HG02938 (cell line): Measurements from ENCODE around the gene RNASET2.

Experiments used
- ATAC-seq: cut with Tn5 transposase; IDR thresholded peaks from one replicate; pipeline ENCODE4 v1.9.1; 2021; ENCODE audit warnings: mild to moderate bottlenecking, moderate library complexity; ENCODE audit not compliant: unreplicated experiment

The RNASET2 gene, protein sequence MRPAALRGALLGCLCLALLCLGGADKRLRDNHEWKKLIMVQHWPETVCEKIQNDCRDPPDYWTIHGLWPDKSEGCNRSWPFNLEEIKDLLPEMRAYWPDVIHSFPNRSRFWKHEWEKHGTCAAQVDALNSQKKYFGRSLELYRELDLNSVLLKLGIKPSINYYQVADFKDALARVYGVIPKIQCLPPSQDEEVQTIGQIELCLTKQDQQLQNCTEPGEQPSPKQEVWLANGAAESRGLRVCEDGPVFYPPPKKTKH

DNA sequence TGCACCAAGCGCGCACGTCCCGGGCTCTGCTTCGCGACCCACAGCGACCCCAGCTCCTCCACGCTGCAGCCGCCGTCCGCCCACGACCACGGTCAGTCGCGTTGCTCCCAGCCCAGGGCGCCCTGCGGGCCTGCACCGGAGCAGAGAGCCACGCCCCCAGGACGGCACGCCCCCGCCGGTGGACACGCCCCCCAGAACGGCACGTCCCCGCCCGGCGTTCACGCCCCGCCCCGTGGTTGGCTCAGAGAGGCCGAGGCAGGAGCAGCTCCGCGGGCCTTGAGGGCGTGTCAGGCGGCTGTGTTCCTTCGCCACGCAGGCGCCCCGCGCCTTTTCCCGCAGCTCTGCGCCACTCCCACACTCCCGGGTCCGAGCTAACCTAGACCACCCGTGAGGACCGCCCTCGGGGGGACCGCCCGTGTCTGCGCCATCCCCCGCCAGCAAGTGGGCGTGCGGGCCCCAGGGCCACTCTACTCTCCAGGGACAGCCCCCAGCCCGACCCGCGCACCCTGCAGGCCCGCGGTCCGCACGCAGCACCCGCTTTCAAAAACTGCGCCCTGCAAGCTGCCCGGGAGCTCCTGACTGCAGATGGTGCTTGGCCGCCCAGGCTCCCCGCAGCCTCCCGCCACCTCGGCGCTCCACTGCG lies at the start of gene RNASET2:
TSS of gene RNASET2 (minus strand) at position 107 of the 643 bp plus-strand sequence. CDS start 368 bp downstream, outside the sequence.
- peak; percentile 64 for ATAC-seq

DNA sequence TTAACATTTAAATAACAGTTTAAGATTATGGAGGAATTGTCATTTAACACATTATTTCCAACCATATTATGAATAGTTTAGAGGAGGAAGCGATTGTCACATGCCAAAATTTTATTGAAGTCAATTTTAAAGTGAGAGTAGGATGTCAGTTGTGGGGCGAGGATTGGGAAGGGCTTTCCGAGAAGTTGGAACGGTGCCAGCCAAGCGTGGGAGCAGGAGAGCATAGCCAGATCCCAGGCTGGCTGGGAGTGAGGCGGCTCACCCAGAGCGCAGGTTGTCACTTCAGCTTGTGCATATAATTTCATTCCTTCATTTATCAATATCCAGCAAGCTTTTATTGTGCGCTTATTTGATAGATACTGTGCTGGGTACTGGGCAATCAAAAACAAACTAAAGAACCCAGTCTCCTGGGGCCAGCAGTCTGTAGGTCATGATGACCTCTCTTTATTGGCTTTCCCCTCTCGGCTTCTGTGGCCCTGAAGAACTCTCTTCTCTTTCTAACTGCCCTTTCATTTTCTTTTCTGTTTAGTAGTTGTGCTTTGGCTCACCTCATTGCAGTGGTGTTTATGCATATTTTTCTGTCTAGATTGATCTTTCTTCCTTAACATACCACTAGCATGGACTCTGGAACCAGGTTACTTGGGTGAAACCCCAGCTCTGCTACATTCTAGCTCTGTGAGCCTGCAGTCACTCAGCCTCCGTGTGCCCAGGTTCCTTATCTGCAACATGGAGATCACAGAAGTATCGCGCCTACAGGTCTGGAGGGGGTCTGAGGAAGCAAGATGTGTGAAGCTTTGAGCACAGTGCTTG lies 49.2 kb upstream of the RNASET2 start:
- no peak for ATAC-seq

DNA sequence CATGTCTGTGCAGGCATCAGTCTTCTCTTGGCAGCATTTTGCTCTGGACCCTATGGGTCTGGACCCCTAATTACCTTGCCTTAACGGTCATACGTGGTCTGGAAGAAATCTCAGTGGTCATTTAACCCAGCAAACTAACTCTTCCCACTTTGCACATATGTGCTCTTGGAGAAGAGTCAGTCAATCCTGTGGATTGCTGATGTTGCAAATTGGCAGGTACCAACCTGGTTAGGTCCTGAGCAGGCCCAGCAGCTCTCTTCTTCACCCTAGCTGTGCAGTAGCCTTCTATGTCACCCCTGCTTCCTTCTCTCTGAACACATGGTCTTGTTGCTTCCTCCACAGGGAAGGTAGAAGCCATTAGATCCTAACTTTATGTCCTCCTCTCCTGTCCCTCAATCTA lies 44.4 kb upstream of the RNASET2 start:
- ATAC-seq, result no peak

DNA sequence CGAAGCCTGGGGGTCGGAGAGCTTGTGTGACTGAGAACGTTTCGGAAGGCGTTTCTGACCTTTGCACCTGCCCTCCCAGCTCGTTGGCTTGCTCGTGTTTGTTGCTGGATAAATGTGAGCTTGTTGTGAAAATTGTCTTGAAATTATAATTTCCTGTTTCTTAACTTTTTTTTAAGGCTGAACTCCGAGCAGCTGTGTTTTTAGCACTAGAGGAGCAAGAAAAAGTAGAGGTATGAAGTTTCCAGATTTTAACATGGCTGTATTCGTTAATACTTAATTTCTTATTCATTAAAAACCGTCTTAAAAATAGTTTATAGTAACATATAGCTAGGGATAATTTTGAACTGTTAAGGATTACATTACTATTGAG lies 43.5 kb upstream of the RNASET2 start:
- no peak for ATAC-seq

DNA sequence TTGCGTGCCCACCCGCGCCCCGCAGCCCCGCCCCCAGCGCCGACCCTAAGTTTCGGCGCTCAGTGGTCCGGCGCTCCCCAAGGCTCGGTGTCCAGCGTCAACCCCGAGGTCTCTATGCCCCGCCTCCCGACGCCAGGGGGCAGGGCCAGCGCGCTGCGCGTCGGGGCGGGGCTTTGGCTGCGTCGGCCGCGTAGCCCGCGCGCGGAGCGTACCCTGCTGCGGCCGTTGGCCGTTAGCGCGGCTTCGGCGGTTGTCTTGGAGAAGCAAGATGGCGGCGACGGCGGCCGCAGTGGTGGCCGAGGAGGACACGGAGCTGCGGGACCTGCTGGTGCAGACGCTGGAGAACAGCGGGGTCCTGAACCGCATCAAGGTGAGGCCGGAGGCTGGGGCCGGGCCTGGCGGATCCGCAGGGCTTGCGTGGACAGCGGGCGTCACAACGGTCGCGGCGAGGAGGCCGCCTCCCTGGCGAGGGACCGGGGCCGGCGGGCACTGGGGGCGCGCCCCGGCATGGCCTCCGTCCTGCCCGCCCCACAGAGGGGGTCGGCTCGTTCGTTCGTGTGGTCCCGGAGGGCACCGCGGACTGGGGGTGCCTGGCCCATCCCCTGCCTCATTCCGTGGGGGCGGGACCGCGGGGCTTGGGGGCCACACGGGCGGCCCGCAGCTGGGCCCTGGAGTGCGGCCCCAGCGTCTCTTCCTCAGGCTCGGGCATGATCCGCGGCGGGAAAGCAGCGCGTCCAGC lies 43.0 kb upstream of the RNASET2 start, which contains the start of gene CEP43:
TSS of gene CEP43 (plus strand) at position 253 of the 739 bp plus-strand sequence. CDS start at position 269, 16 bp downstream.
- ATAC-seq, result peak; percentile 79

DNA sequence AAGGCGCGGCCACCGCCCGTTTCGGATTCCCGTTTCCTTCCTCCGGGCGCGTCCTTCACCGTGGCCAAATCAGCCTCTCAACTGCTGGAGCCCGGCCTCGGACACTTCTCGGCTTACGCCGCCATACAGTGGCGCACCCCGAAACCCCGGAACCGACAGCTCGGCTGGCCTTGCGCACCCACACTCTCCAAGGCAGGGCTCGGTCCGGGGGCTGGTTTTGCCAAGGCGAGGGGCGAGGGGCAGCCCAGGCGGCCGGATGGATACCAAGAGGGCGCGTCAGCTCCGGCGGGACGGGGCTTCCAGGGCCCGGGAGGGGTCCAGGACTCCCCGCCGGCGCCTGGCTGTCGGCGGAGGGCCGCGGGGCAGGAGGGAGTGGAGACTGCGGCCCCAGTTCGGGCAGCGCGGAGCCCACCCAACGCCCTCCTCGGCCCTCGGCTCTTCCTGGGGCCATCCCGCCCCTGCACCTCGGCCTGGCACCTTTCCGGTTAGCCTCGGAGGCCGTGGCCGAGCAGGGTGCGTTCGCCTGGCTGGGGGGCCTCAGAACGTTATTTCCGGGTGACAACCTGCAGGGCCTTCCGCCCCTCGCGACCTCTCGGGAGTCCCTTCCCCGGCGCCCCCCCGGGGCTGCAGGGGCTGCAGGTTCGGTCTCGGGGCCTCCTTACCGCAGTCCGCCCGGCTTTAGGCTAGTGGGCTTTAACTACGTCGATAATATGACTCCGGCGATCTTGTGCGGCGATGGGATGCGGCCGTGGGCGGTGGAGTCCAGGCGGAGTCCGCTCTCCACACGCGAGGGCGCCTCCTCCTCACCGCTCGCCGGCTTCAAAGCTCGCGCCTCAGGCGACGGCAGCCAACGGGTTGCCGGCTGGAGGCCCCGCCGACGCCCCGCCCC lies 42.1 kb upstream of the RNASET2 start:
- peak; percentile 11 for ATAC-seq

DNA sequence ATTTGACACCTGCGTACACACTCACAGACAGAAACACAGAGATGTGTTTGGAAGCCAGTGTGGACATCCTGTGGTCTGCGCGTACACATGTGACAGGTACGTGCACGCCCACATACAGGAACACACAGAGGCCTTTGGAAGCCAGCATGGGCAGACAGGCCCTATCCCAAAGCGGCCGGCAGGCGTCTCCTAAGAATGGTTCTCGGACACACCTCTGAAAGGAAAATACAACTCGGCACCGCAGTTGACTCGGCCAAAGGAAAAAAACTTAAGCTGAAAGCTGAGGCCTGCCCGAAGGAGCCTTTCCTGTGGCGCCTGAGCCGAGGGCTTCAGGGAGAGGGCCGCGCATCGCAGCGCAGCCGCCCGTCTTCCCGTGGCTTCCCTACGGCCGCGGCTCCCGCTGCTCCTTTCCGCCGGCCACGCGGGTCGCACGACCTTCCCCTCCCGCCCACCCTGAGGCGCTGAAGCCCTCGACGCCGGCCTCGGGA lies 41.5 kb upstream of the RNASET2 start:
- ATAC-seq, result peak; percentile 31

DNA sequence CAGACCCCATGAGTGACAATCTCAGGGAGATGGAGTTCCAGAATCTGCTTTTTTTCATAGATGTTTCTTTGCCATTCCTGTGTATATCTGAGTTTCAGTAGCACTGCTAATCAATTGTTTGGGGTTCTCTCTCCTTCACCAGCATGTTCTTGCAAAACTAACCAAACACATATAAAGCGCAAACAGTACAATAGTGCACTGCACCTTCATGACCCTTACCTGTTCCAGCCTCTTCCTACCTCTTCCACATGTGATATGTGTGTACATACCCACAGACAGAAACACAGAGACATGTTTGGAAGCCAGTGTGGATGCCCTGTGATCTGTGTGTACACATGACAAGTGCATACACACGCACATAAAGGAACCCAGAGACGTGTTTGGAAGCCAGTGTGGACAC lies 41.0 kb upstream of the RNASET2 start:
- no peak for ATAC-seq

DNA sequence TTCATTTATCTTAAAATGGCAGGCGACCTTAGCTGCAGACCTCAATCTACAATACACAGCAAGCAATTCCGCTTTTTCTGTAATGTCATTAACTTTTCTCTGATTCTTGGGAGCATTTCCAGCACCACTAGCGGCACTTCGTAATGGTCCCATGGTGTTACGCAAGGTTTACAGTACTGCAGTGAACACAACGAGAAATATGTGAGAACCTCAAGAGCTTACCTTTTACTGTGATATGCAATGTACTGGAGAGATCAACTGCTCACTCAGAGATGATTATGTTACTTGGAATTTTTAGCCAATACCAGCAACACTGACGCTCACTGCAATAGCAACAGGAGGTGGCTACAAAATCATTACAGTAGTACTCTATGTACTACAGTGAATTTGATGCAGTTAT lies 40.1 kb upstream of the RNASET2 start:
- no peak for ATAC-seq

DNA sequence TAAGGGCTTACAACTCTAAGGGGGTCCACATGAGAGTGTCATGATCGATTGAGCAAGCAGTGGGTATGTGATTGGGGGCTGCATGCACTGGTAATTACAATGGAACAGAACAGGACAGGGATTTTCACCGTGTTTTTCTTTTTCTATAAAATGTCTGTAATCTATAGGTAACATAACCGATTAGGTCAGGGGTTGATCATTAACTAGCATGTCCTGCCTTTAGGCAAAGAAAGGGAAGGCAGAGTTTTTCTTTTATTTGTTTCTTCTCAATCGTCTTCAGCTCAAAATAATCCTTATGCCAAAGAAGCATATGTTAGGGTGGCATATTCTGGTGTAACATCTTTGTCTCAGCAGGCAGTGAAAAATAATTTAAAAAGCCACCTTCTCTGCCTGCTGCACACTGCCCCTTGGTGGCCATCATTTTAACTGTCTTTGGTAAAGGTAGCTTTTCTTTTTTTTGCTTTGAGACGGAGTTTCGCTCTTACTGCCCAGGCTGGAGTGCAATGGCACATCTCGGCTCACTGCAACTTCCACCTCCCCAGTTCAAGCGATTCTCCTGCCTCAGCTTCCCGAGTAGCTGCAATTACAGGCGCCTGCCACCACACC lies 33.2 kb upstream of the RNASET2 start:
- ATAC-seq, result peak; percentile 79

DNA sequence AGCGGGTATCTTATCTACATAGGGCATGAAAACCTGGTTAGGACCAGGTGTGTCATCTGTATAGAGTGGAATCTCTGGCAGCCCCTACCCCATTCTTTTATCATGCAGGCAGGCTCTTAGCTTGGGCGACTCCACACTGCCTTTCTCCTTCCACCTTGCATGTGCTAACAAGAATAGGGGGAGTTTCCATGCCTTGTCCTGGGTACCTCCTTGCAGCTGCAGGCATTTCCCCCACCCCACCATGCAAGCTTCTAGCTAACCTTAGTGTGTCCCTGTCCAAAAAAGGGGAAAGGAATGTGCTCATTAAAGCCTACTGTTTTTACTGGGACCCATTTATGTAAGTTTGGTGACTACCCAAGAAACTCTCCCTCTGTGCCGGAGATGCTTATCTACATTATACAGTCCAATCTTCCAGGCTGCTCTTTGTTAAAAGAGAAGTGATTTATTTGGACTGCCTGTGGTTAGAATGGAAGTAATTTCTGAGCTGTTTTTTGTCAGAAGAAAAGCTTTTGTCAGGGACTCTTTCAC lies 32.4 kb upstream of the RNASET2 start:
- ATAC-seq, result no peak

DNA sequence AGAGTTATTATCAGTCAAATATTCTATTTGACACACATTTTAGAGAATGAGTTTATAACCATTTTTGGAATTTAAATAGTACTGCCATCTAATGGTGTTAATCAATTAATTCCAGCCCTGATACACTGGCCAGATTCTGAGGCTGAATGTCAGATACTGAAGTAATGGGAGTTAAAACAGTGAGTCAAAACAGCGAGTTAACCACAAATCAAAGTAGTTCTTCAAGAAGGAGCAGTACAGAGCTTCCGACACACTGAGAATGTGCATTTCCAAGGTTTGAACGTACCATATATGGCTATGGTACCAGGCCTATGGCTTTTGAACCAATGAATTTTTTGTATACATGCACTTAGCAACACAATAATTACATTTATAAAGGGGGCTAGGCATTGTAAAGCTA lies 31.6 kb upstream of the RNASET2 start:
- ATAC-seq, result no peak

DNA sequence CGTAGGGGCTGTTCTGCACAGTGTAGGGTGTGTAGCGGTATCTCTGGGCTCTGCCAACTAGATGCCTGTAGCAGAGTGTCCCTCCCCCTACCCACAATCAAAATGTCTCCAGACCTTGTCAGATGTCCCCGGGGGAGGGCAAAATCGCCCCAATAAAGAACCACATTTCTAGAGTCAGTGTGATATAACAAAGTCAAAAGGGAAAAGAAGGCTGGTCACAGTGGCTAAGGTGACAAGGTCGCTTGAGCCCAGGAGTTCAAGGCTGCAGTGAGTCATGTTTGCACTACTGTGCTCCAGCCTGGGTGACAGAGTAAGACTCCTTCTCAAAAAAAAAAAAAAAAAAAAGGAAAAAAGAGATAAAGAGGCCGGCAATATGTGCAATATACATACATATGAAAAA lies 31.1 kb upstream of the RNASET2 start:
- no peak for ATAC-seq

DNA sequence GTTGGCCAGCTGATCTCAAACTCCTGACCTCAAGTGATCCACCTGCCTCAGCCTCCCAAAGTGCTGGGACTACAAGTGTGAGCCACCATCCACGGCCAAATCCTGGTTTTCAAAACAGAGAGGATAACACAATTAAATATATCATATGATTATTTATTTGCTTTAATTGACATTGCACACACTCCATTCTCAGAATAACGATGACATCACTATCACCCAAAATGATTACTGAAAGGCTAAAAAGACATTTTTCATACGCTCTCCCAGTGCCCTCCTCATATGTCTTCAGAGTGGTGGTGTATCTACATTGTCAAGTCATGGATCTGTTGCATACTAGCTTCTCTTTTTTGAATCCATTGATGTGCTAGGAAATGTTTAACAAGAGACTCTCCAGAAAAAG lies 24.4 kb upstream of the RNASET2 start:
- ATAC-seq, result no peak

DNA sequence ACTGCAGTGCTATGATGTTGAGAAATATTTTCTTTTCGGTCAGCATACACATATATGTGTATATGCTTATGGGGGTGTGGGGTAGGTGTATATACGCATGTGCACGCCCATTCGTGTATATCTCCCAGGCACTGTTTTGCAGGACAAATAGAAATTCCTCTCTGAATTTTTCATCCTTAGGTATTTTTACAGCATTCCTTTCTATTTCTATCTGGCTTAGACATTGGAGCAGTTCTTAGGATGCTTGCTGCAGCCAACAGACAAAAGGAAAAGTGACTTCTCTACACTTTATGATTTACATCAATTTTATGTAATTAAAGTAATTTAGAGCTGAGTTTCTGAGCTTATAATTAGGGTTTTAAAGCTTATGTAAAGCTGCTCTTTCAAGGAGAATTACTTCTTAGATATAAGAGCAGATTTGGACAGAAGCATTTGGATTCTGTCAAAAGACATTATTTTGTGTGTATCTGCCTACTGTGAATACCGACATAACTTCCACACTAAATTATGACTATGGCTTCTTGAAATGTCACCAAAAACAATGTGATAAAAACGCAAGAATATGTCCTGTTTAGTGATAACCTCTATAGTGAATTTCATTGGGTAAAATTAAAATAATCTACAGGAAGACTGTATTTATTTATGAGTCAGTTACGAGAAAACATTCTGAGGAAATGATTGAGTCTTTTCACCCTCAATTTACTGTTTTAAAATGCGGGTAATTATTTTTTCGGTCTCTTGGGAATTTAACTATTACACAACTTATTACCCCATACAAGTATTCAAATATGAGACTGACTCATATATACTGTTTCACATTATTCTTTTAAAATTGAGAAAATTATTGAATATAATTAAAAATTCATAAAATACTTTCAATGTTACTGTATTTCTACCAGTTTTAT lies 21.5 kb upstream of the RNASET2 start:
- no peak for ATAC-seq

DNA sequence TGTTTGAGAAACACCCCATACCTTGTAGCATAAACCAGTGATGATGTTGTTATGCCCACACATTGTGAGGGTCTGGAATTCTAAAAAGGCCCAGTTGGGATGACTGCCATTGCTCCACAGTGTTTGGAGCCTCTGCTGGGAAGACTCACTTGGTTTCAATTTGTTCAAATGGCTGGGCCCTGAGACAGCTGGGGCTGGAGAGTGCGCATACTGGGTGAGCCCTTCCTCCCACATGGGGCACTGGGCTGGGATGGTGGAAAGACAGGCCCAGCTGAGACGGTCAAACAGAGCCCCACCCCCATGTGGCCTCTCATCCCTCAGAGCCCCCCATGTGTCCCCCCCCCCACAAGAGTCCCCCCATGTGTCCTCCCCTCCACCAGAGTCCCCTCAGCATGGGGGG lies 20.3 kb upstream of the RNASET2 start:
- no peak for ATAC-seq

DNA sequence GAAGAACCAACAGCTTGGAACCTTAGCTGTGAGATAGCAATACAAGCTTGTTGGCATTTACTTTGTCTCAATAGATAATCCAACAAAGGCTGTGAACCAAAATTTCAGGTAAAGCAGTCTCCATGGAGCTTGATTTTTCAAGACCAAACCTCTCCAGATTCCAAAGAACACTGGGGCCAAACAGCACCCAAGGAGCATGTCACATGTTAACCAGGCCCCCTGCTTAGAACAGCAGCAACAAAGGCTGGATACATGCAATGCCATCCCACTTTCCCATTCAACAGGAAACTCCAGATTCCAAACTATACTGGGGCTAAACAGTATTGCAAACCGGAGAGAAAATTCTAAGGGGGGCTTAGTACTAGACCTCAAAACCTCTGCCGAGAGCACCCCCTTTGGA lies 15.8 kb upstream of the RNASET2 start:
- no peak for ATAC-seq

DNA sequence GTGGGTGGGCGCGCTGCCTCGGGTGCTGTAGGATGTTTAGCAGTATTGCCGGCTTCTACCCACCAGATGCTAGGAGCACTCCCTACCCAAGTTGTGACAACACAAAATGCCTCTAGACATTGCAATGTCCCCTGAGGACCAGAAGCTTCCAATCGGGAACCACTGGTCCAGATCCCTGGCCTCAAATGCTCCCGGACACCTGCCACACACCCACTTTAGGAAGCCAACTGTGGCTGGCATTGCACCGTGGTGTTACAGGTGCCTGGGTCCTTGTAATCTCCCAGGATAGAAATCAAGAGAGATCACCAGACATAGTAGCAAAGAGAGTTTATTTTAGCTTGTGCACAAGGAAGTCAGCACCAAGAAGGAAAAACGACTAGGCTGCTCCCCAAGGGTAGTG lies 14.9 kb upstream of the RNASET2 start:
- no peak for ATAC-seq
